A549 (cell line): ENCODE data around the gene RETREG1. TPM values are rescaled to one million over a fixed set of nuclear protein-coding genes. Genes with fewer than 3 reads are reported as not detected.

Experiments used
- ATAC-seq, 2 experiments: fragments of 200-7000 bp in 1 of 2; fragments of >200 bp in 1 of 2; cut with Nextera tagmentation in 1 of 2; cut with Tn5 transposase in 1 of 2; 3 replicates each; pipeline versions ENCODE4 v1.8.0 to v1.9.1; 2018 to 2020; ENCODE audit warnings: mild to moderate bottlenecking in 1 of 2, moderate library complexity in 1 of 2
- CTCF ChIA-PET: fragments of 300-600 bp; sonication (Branson Sonifier 250); formaldehyde crosslinking; extraction: SDS; loops from one replicate; lab custom pipeline; 2021; ENCODE audit warnings: antibody characterized with exemption, inconsistent platforms; lab: Yijun Ruan, JAX
- POLR2A ChIA-PET: fragments of 350-600 bp; formaldehyde crosslinking; extraction: SDS; loops from one replicate; lab custom pipeline; 2021; ENCODE audit warnings: antibody characterized with exemption, inconsistent platforms; lab: Yijun Ruan, JAX
- DNase-seq, 2 experiments: peaks; one replicate each; pipeline versions ENCODE4 v3.0.0 to v3.0.0-alpha.2; 2011 to 2016; ENCODE audit warnings: low read depth in 1 of 2, low spot score in 1 of 2
- FAIRE-seq: peaks from 2 replicates; lab custom pipeline; 2011; peaks lifted over from hg19 to GRCh38; lab: Jason Lieb, UNC
- H3K27ac ChIP-seq, 2 experiments: fragments of >200 bp; sonication (Bioruptor Twin); formaldehyde crosslinking; 3 replicates each; pipeline ENCODE4 v1.5.1; 2016 to 2017
- H3K4me1 ChIP-seq: fragments of >200 bp; sonication (Bioruptor Twin); formaldehyde crosslinking; 3 replicates; pipeline ENCODE4 v1.6.1; 2016
- H3K4me2 ChIP-seq: fragments of >200 bp; sonication (Bioruptor Twin); formaldehyde crosslinking; 3 replicates; pipeline ENCODE4 v1.6.1; 2016
- H3K4me3 ChIP-seq: fragments of >200 bp; sonication (Bioruptor Twin); formaldehyde crosslinking; 3 replicates; pipeline ENCODE4 v1.5.1; 2016
- H3K9me3 ChIP-seq: fragments of >200 bp; sonication (Bioruptor Twin); formaldehyde crosslinking; 3 replicates; pipeline ENCODE4 v1.6.1; 2016
- CBX2 ChIP-seq: fragments of 200-600 bp; sonication (generic); IDR thresholded peaks from 2 replicates; pipeline ENCODE4 v1.6.1; 2016; ENCODE audit warnings: low read depth, mild to moderate bottlenecking, borderline replicate concordance
- CHD4 ChIP-seq: fragments of 200-600 bp; sonication (generic); IDR thresholded peaks from 2 replicates; pipeline ENCODE4 v1.6.1; 2016; ENCODE audit warnings: antibody characterized with exemption, mild to moderate bottlenecking, borderline replicate concordance
- EP300 ChIP-seq, 2 experiments: fragments of >200 bp; sonication (Bioruptor Twin); formaldehyde crosslinking; IDR thresholded peaks; 2 replicates in 1 of 2; 3 replicates in 1 of 2; pipeline ENCODE4 v1.6.1; 2016 to 2017
- ESRRA ChIP-seq: fragments of 150-350 bp; IDR thresholded peaks from 2 replicates; pipeline ENCODE4 v1.6.1; 2014; ENCODE audit warnings: mild to moderate bottlenecking, low read length, borderline replicate concordance
- FOSL2 ChIP-seq, 2 experiments: fragments of 450-650 bp in 1 of 2; fragments of >200 bp in 1 of 2; sonication (Bioruptor Twin) in 1 of 2; formaldehyde crosslinking; IDR thresholded peaks; 2 replicates each; pipeline versions ENCODE4 v1.5.0 to v1.6.1; 2016 to 2020; ENCODE audit warnings: mild to moderate bottlenecking in 1 of 2, moderate library complexity in 1 of 2
- FOXS1 ChIP-seq: fragments of 250-450 bp; sonication (Bioruptor Pico); IDR thresholded peaks from 2 replicates; pipeline ENCODE4 v1.5.0; 2020; ENCODE audit warnings: mild to moderate bottlenecking, moderate library complexity
- GATA3 ChIP-seq: IDR thresholded peaks from 2 replicates; pipeline ENCODE4 v1.6.1; 2012; ENCODE audit warnings: borderline replicate concordance
- HDAC2 ChIP-seq: fragments of 200-600 bp; sonication (generic); IDR thresholded peaks from 2 replicates; pipeline ENCODE4 v1.6.1; 2016
- HES2 ChIP-seq: fragments of >200 bp; sonication (Bioruptor Twin); formaldehyde crosslinking; IDR thresholded peaks from 2 replicates; pipeline ENCODE4 v1.6.1; 2016
- HEYL ChIP-seq: fragments of 250-450 bp; sonication (Bioruptor Pico); IDR thresholded peaks from 2 replicates; pipeline ENCODE4 v1.8.0; 2021; ENCODE audit warnings: mild to moderate bottlenecking, moderate library complexity
- HOXB13 ChIP-seq: fragments of 250-450 bp; sonication (Bioruptor Pico); IDR thresholded peaks from 2 replicates; pipeline ENCODE4 v1.5.0; 2020; ENCODE audit warnings: low read depth, mild to moderate bottlenecking, moderate library complexity
- JUNB ChIP-seq: fragments of >200 bp; sonication (Bioruptor Twin); formaldehyde crosslinking; IDR thresholded peaks from 2 replicates; pipeline ENCODE4 v1.6.1; 2016
- KDM5A ChIP-seq: fragments of 200-600 bp; sonication (generic); IDR thresholded peaks from 2 replicates; pipeline ENCODE4 v1.6.1; 2016; ENCODE audit warnings: antibody characterized with exemption, mild to moderate bottlenecking
- MAFK ChIP-seq: fragments of 450-650 bp; IDR thresholded peaks from 2 replicates; pipeline ENCODE4 v1.6.1; 2014; ENCODE audit not compliant: partially characterized antibody
- MAZ ChIP-seq: fragments of 150-350 bp; IDR thresholded peaks from 2 replicates; pipeline ENCODE4 v1.6.1; 2014; ENCODE audit warnings: antibody characterized with exemption, low read depth, low read length, borderline replicate concordance
- NPAS2 ChIP-seq: fragments of 250-450 bp; sonication (Bioruptor Pico); IDR thresholded peaks from 2 replicates; pipeline ENCODE4 v1.8.0; 2022; ENCODE audit warnings: mild to moderate bottlenecking, moderate library complexity, borderline replicate concordance
- PHF8 ChIP-seq: fragments of 200-600 bp; sonication (generic); IDR thresholded peaks from 2 replicates; pipeline ENCODE4 v1.6.1; 2016; ENCODE audit warnings: low read depth, mild to moderate bottlenecking, antibody characterized with exemption, moderate library complexity, borderline replicate concordance
- RARB ChIP-seq: fragments of 250-450 bp; sonication (Bioruptor Pico); IDR thresholded peaks from 2 replicates; pipeline ENCODE4 v1.8.0; 2021; ENCODE audit warnings: mild to moderate bottlenecking, moderate library complexity
- RCOR1 ChIP-seq: fragments of 150-350 bp; IDR thresholded peaks from 2 replicates; pipeline ENCODE4 v1.6.1; 2014; ENCODE audit warnings: antibody characterized with exemption, low read length, low read depth
- RFX5 ChIP-seq: fragments of 450-650 bp; IDR thresholded peaks from 2 replicates; pipeline ENCODE4 v1.7.1; 2014; ENCODE audit warnings: antibody characterized with exemption, mild to moderate bottlenecking, moderate library complexity
- SMC3 ChIP-seq: fragments of >200 bp; sonication (Bioruptor Twin); formaldehyde crosslinking; IDR thresholded peaks from 3 replicates; pipeline ENCODE4 v1.6.1; 2018; ENCODE audit warnings: inconsistent platforms
- SREBF2 ChIP-seq: fragments of 450-650 bp; IDR thresholded peaks from 2 replicates; pipeline ENCODE4 v1.6.1; 2014; ENCODE audit warnings: mild to moderate bottlenecking, moderate library complexity
- USF2 ChIP-seq: fragments of 450-650 bp; IDR thresholded peaks from 2 replicates; pipeline ENCODE4 v1.6.1; 2014; ENCODE audit warnings: antibody characterized with exemption
- ZFP36 ChIP-seq: fragments of 450-650 bp; IDR thresholded peaks from 2 replicates; pipeline ENCODE4 v1.6.1; 2014; ENCODE audit warnings: borderline replicate concordance; ENCODE audit not compliant: partially characterized antibody
- ZNF302 ChIP-seq: fragments of 250-450 bp; sonication (Bioruptor Pico); IDR thresholded peaks from 2 replicates; pipeline ENCODE4 v1.9.0; 2021; ENCODE audit warnings: inconsistent platforms, mild to moderate bottlenecking, moderate library complexity
- ZSCAN20 ChIP-seq: fragments of 250-450 bp; sonication (Bioruptor Pico); IDR thresholded peaks from 2 replicates; pipeline ENCODE4 v1.8.0; 2022; ENCODE audit warnings: mild to moderate bottlenecking, moderate library complexity
- WGBS: methylation state at CpG from one replicate; pipeline ENCODE4 v1.1.6; 2017; ENCODE audit errors: missing lambda C conversion rate; 5-methylcytosine and 5-hydroxymethylcytosine counted together
- polyA plus RNA-seq, 4 experiments: library from polyadenylated mRNA; depleted of rRNA in 3 of 4; stranded (reverse); fragments of >200 nt; fragmentation: RNase III in 1 of 4; extraction: RNeasy Plus Mini Kit Qiagen cat#74134 plus additional on column Dnase treatment in 1 of 4; gene quantifications; 2 replicates in 3 of 4; 3 replicates in 1 of 4; pipeline ENCODE4 v1.2.3, GENCODE V29; 2011 to 2017

Gene RETREG1
- polyA plus RNA-seq, 2 of the 4 experiments (the other 2 are of a cell fraction) = 2.1 to 3.4 TPM

GRCh38 chr5:16559702-16560101, 57.1 kb downstream of the RETREG1 start:
- H3K27ac ChIP-seq = no peak overlapping the region
- POLR2A ChIA-PET = no interaction called here
- WGBS = 17% methylated on average over 1 of the region's 1 CpG
- no peaks in the 10 kb centered on the region for H3K9me3 ChIP-seq
- ATAC-seq = no peak
- FAIRE-seq = no peak
- TF ChIP-seq ZSCAN20 (CRISPR knock-in tag) = no peak
- TF ChIP-seq RARB (CRISPR knock-in tag) = no peak
- TF ChIP-seq NPAS2 = no peak
- TF ChIP-seq, all 56 proteins: peak for 0
- Histone ChIP-seq H3K4me2 (no peak overlapping the region), H3K4me3 (no peak overlapping the region), H3K4me1 (no peaks in the 10 kb centered on the region)
- no peak for DNase-seq
- CTCF ChIA-PET = interaction anchor here (1.0 to 4.7 kb wide), 5 partner anchors 9 to 70 kb away, joined by 3 to 29 read pairs (median 4); no protein-coding TSS in a partner anchor

GRCh38 chr5:16558984-16559629, 57.7 kb downstream of the RETREG1 start:
- DNase-seq = no peak
- no peak overlapping the region for H3K27ac ChIP-seq
- ATAC-seq = 0 out of 6 replicates have a peak, but pooled peaks of 1 of the 2 experiments have one; percentile 39
- TF ChIP-seq RCOR1 = no peak
- TF ChIP-seq CBX2 = no peak
- no peak for TF ChIP-seq KDM5A
- no peak for TF ChIP-seq USF2
- TF ChIP-seq FOSL2 (IDR thresholded peaks at IDR 0.05) = no peak
- no peak for TF ChIP-seq FOSL2 (CRISPR knock-in tag; IDR thresholded peaks at IDR 0.05)
- no peak for TF ChIP-seq ZNF302 (CRISPR knock-in tag)
- TF ChIP-seq JUNB = no peak
- no peak for TF ChIP-seq HES2
- no peak for TF ChIP-seq SMC3
- TF ChIP-seq EP300 (IDR thresholded peaks at IDR 0.05) = no peak
- TF ChIP-seq HEYL (CRISPR knock-in tag) = no peak
- TF ChIP-seq HOXB13 (CRISPR knock-in tag) = no peak
- no peak for TF ChIP-seq GATA3
- no peak for TF ChIP-seq FOXS1 (CRISPR knock-in tag)
- no peak for TF ChIP-seq PHF8
- no peak for TF ChIP-seq SREBF2
- TF ChIP-seq MAZ = no peak
- no peak for TF ChIP-seq ESRRA
- TF ChIP-seq HDAC2 = no peak
- TF ChIP-seq, all 56 proteins: peak for 0
- Histone ChIP-seq H3K9me3 (no peaks in the 10 kb centered on the region), H3K4me3 (no peak overlapping the region), H3K4me2 (no peak overlapping the region), H3K4me1 (no peaks in the 10 kb centered on the region)
- WGBS = 70% methylated on average over 5 of the region's 5 CpGs
- no peak for FAIRE-seq
- ChIA-PET POLR2A (no interaction called here), CTCF (interaction anchor here (1.0 to 1.5 kb wide), 4 partner anchors 9 to 69 kb away, joined by 3 to 4 read pairs (median 4); no protein-coding TSS in a partner anchor)

- ChIA-PET POLR2A (no interaction called here), CTCF (no interaction called here)
- no peak overlapping the region for H3K4me3 ChIP-seq
- no peak for FAIRE-seq
- no peak overlapping the region for H3K4me2 ChIP-seq
- no peaks in the 10 kb centered on the region for H3K9me3 ChIP-seq
- no peaks in the 10 kb centered on the region for H3K4me1 ChIP-seq
- no peak for ATAC-seq
- H3K27ac ChIP-seq = no peak overlapping the region
- no peak for DNase-seq
- WGBS = 92% methylated on average over 4 of the region's 4 CpGs
- TF ChIP-seq HES2 (no peak), MAZ (no peak), JUNB (no peak), ZFP36 (no peak), RFX5 (no peak), CHD4 (no peak), USF2 (no peak), MAFK (no peak)
Measured at GRCh38 chr5:16557477-16557876, 59.3 kb downstream of the RETREG1 start.
